HFFc6 (cell line): ENCODE data around the gene BPTF. TPM values are rescaled to one million over a fixed set of nuclear protein-coding genes. Genes with fewer than 3 reads are reported as not detected.
"Not testable (repeated sequence)": the region's sequence is repeated elsewhere in the genome, so short reads cannot be mapped to it uniquely, and the experiment has no call there.

ENCODE experiments used
- DNase-seq: peaks from one replicate; pipeline ENCODE4 v3.0.0-alpha.2; 2018
- H3K27ac Mint-ChIP-seq: 2 replicates; pipeline ENCODE4 v1.8.0; 2020; ENCODE audit warnings: mild to moderate bottlenecking, mixed read lengths
- H3K27me3 Mint-ChIP-seq: 2 replicates; pipeline ENCODE4 v1.8.0; 2021; ENCODE audit warnings: mild to moderate bottlenecking, moderate library complexity, mixed read lengths; ENCODE audit not compliant: insufficient read depth
- H3K36me3 Mint-ChIP-seq: 2 replicates; pipeline ENCODE4 v1.8.0; 2021; ENCODE audit warnings: low read depth, mixed read lengths
- H3K4me1 Mint-ChIP-seq: 2 replicates; pipeline ENCODE4 v1.8.0; 2020; ENCODE audit warnings: low read depth, mixed read lengths
- H3K4me3 Mint-ChIP-seq: 2 replicates; pipeline ENCODE4 v1.8.0; 2020; ENCODE audit warnings: mild to moderate bottlenecking, moderate library complexity, mixed read lengths
- H3K9me3 Mint-ChIP-seq: 2 replicates; pipeline ENCODE4 v1.8.0; 2020; ENCODE audit warnings: mild to moderate bottlenecking, mixed read lengths
- CTCF ChIP-seq: fragments of 200-600 bp; sonication (generic); IDR thresholded peaks from 2 replicates; pipeline ENCODE4 v1.5.0; 2021; ENCODE audit warnings: antibody characterized with exemption, mild to moderate bottlenecking
- total RNA-seq, 6 experiments: library from RNA; stranded (reverse); fragmentation: NEBNext Ultra II Directional; extraction: Animal tissue kit (Norgen Biotek cat#: 25700); gene quantifications; 2 replicates in 1 of 6; 3 replicates in 5 of 6; pipeline ENCODE4 v1.2.3, GENCODE V29; 2021

BPTF gene
- total RNA-seq, 6 experiments from 2014 or later: 55.4 to 60.3 (median 56.9) TPM

DNA sequence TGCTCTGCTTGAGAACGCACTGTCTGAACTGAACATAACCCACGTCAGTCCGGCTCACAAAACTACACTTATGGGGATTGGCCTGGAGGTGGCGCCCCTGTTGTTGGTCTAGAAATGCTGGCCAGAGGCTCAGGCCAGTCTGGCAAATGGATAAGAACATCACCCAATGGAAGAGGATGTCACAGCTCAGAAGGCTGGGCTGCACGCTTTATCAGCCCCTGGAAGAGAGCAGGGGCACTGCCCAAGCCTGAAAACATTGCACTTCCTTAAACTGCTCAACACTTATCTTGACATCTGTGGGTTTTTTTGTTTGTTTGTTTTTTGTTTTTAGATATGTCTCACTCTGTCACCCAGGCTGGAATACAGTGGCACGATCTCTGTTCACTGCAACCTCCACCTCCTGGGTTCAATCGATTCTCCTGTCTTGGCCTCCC is 24.8 kb upstream of the BPTF start:
- no peaks in the 10 kb centered on the region for H3K4me1 Mint-ChIP-seq
- H3K36me3 Mint-ChIP-seq: no peaks in the 10 kb centered on the region
- no peaks in the 10 kb centered on the region for H3K9me3 Mint-ChIP-seq
- no peak overlapping the region for H3K4me3 Mint-ChIP-seq
- H3K27ac Mint-ChIP-seq: no peak overlapping the region
- DNase-seq: peak; percentile 72
- peak; percentile 82 for TF ChIP-seq CTCF
- peaks cover 14% of the 10 kb centered on the region for H3K27me3 Mint-ChIP-seq

GRCh38 chr17:67801626-67802175 is 23.6 kb upstream of the BPTF start:
- no peaks in the 10 kb centered on the region for H3K4me1 Mint-ChIP-seq
- H3K4me3 Mint-ChIP-seq: no peak overlapping the region
- H3K9me3 Mint-ChIP-seq: no peaks in the 10 kb centered on the region
- DNase-seq: no peak
- TF ChIP-seq CTCF: peak; percentile 41; the same call in 1 of the 2 replicates
- H3K27me3 Mint-ChIP-seq: peaks cover 14% of the 10 kb centered on the region
- no peak overlapping the region for H3K27ac Mint-ChIP-seq
- H3K36me3 Mint-ChIP-seq: no peaks in the 10 kb centered on the region

GRCh38 chr17:67810464-67810863 is 14.8 kb upstream of the BPTF start:
- Mint-ChIP-seq H3K4me1 (peaks cover 12% of the 10 kb centered on the region), H3K36me3 (no peaks in the 10 kb centered on the region), H3K9me3 (no peaks in the 10 kb centered on the region), H3K27ac (no peak overlapping the region), H3K4me3 (no peak overlapping the region), H3K27me3 (peaks cover 9% of the 10 kb centered on the region)
- DNase-seq: no peak
- no peak for TF ChIP-seq CTCF

DNA sequence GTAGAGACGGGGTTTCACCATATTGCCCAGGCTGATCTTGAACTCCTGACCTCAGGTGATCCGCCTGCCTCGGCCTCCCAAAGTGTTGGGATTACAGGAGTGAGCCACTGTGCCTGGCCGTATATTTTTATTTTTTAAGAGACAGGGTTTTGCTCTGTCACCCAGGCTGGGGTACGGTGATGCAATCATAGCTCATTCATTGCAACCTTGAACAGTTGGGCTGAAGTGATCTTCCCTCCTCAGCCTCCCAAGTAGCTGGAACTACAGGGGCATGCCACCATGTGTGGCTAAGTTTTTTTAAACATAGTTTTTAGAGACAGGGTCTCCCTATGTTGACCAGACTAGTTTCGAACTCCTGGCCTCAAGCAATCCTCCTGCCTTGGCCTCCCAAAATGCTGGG is 12.9 kb upstream of the BPTF start:
- H3K9me3 Mint-ChIP-seq, H3K27ac Mint-ChIP-seq: not testable (repeated sequence)

DNA sequence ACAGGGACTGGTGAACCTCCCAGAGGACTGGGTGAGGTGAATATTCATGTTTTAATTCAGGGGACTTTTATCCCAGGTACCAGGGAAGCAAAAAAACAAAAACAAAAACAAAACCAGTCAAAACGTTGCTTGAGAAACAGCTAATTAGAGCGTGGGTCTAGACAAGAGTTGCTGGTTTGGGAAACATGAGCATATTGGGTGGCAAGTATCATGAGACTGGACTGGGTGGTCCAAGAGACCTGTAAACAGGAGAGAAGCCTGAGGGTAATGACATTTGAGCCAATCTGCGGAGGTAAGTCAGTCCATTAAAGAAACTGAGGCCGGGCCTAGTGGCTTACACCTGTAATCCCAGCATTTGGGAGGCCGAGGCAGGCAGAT is 11.5 kb upstream of the BPTF start:
- H3K4me3 Mint-ChIP-seq: no peak overlapping the region
- no peaks in the 10 kb centered on the region for H3K36me3 Mint-ChIP-seq
- H3K9me3 Mint-ChIP-seq: no peaks in the 10 kb centered on the region
- no peak overlapping the region for H3K27ac Mint-ChIP-seq
- peaks cover 12% of the 10 kb centered on the region for H3K4me1 Mint-ChIP-seq
- H3K27me3 Mint-ChIP-seq: peaks cover 4% of the 10 kb centered on the region
- no peak for DNase-seq
- TF ChIP-seq CTCF: no peak

More for the DNA sequence above, 12.9 kb upstream of the BPTF start:
- not testable (repeated sequence) for DNase-seq, H3K36me3 Mint-ChIP-seq, H3K27me3 Mint-ChIP-seq, H3K4me3 Mint-ChIP-seq
- peaks cover 12% of the 10 kb centered on the region for H3K4me1 Mint-ChIP-seq

GRCh38 chr17:67818110-67819002 is 6.9 kb upstream of the BPTF start:
- TF ChIP-seq CTCF: no peak
- Mint-ChIP-seq H3K4me3 (no peak overlapping the region), H3K27ac (no peak overlapping the region), H3K4me1 (peaks cover 5% of the 10 kb centered on the region), H3K27me3 (no peaks in the 10 kb centered on the region; the same call in 1 of the 2 replicates), H3K9me3 (no peaks in the 10 kb centered on the region), H3K36me3 (no peaks in the 10 kb centered on the region)
- DNase-seq: no peak
